HepG2 (cell line): ENCODE data around the gene WDR27. TPM values are rescaled to one million over a fixed set of nuclear protein-coding genes. Genes with fewer than 3 reads are reported as not detected.

Experiments used
- ATAC-seq: fragments of 200-7000 bp; cut with Tn5 transposase; 3 replicates; pipeline ENCODE4 v1.9.1; 2020; ENCODE audit warnings: mild to moderate bottlenecking, moderate library complexity
- BruUV-seq: library from RNA; stranded (reverse); fragments of 400-500 nt; replicated peaks from 2 replicates; lab custom pipeline; 2021; lab: Mats Ljungman, UMichigan
- CTCF ChIA-PET: fragments of 300-600 bp; formaldehyde crosslinking; extraction: SDS; loops from one replicate; lab custom pipeline; 2021; ENCODE audit warnings: low total read pairs, inconsistent platforms, low intra/inter-chr PET ratio; lab: Yijun Ruan, JAX
- POLR2A ChIA-PET: fragments of 350-600 bp; sonication (Branson Sonifier 250); formaldehyde crosslinking; loops from one replicate; lab custom pipeline; 2020; ENCODE audit warnings: antibody characterized with exemption, inconsistent platforms; lab: Yijun Ruan, JAX
- DNase-seq: peaks from one replicate; pipeline ENCODE4 v3.0.0-alpha.2; 2015; ENCODE audit warnings: low spot score
- FAIRE-seq: peaks from 3 replicates; lab custom pipeline; 2011; peaks lifted over from hg19 to GRCh38; lab: Jason Lieb, UNC
- H2AFZ ChIP-seq: one replicate; pipeline ENCODE4 v1.6.1; 2011; ENCODE audit warnings: low read length, inconsistent platforms
- H3K27ac ChIP-seq: fragments of 300-600 bp; 3 replicates; pipeline ENCODE4 v1.8.0; 2011; ENCODE audit warnings: mixed run types, mild to moderate bottlenecking, mixed read lengths, low read length, inconsistent platforms; ENCODE audit not compliant: insufficient read depth; ENCODE audit errors: extremely low read length
- H3K27me3 ChIP-seq, 2 experiments: fragments of 200-600 bp in 1 of 2; 2 replicates in 1 of 2; 3 replicates in 1 of 2; pipeline versions ENCODE4 v1.6.0 to v1.8.0; 2011; ENCODE audit warnings: low read length in 2 of 2, mild to moderate bottlenecking in 2 of 2, moderate library complexity in 2 of 2, inconsistent platforms in 1 of 2; ENCODE audit not compliant: insufficient read depth in 2 of 2, control insufficient read depth in 1 of 2
- H3K36me3 ChIP-seq, 2 experiments: fragments of 200-600 bp in 1 of 2; replicated peaks in 1 of 2; 2 replicates in 1 of 2; 3 replicates in 1 of 2; pipeline versions ENCODE4 v1.5.1 to v1.8.0; 2011; ENCODE audit warnings: low read length in 2 of 2, inconsistent platforms in 1 of 2; ENCODE audit not compliant: insufficient read depth in 2 of 2, control insufficient read depth in 1 of 2
- H3K4me1 ChIP-seq: 2 replicates; pipeline ENCODE4 v1.5.1; 2012; ENCODE audit warnings: low read length, inconsistent platforms; ENCODE audit not compliant: insufficient read depth
- H3K4me2 ChIP-seq: 2 replicates; pipeline ENCODE4 v1.6.0; 2011; ENCODE audit warnings: low read depth, low read length, inconsistent platforms
- H3K4me3 ChIP-seq, 3 experiments: fragments of 200-600 bp in 1 of 3; sonication (generic), shearing (Covaris generic) in 1 of 3; replicated peaks in 1 of 3; 2 replicates each; pipeline ENCODE4 v1.5.1; 2011 to 2016; ENCODE audit warnings: low read length in 3 of 3, inconsistent platforms in 2 of 3, low read depth in 2 of 3, mild to moderate bottlenecking in 2 of 3, control low read depth in 1 of 3, mixed read lengths in 1 of 3; ENCODE audit not compliant: insufficient read depth in 1 of 3
- H3K79me2 ChIP-seq: one replicate; pipeline ENCODE4 v1.6.1; 2011; ENCODE audit warnings: low read length, inconsistent platforms; ENCODE audit not compliant: insufficient read depth
- H3K9ac ChIP-seq: 2 replicates; pipeline ENCODE4 v1.6.0; 2011; ENCODE audit warnings: mild to moderate bottlenecking, low read depth, low read length, inconsistent platforms; ENCODE audit not compliant: insufficient read depth
- H3K9me3 ChIP-seq: 2 replicates; pipeline ENCODE4 v1.5.1; 2012; ENCODE audit warnings: mild to moderate bottlenecking, low read length
- H4K20me1 ChIP-seq: 2 replicates; pipeline ENCODE4 v1.6.0; 2011; ENCODE audit warnings: inconsistent platforms, mild to moderate bottlenecking, low read length, moderate library complexity; ENCODE audit not compliant: insufficient read depth
- ATM ChIP-seq: fragments of 450-650 bp; IDR thresholded peaks from 2 replicates; pipeline ENCODE4 v1.7.1; 2017; ENCODE audit warnings: mild to moderate bottlenecking, borderline replicate concordance
- MNT ChIP-seq: fragments of 450-650 bp; IDR thresholded peaks from 2 replicates; pipeline ENCODE4 v1.6.1; 2016
- SKIL ChIP-seq: sonication (generic); formaldehyde crosslinking; IDR thresholded peaks from 2 replicates; pipeline ENCODE4 v1.8.0; 2022; ENCODE audit warnings: missing genetic modification reagents, mild to moderate bottlenecking, moderate library complexity, borderline replicate concordance
- TCF7 ChIP-seq: sonication (generic); IDR thresholded peaks from 2 replicates; pipeline ENCODE4 v1.6.1; 2016; ENCODE audit warnings: antibody characterized with exemption, low read depth
- ZC3H4 ChIP-seq: sonication (generic); formaldehyde crosslinking; IDR thresholded peaks from 2 replicates; pipeline ENCODE4 v1.4.0; 2020; ENCODE audit warnings: missing genetic modification reagents, borderline replicate concordance
- ZNF468 ChIP-seq: sonication (generic); formaldehyde crosslinking; IDR thresholded peaks from 2 replicates; pipeline ENCODE4 v1.8.0; 2022; ENCODE audit warnings: mild to moderate bottlenecking, moderate library complexity, missing genetic modification reagents
- ZNF570 ChIP-seq: sonication (generic); formaldehyde crosslinking; IDR thresholded peaks from 2 replicates; pipeline ENCODE4 v1.4.0; 2020; ENCODE audit warnings: mild to moderate bottlenecking, missing genetic modification reagents, borderline replicate concordance
- ZNF704 ChIP-seq: sonication (generic); formaldehyde crosslinking; IDR thresholded peaks from 2 replicates; pipeline ENCODE4 v1.8.1; 2023; ENCODE audit warnings: mild to moderate bottlenecking, inconsistent platforms, moderate library complexity, missing genetic modification reagents, borderline replicate concordance
- ZNF709 ChIP-seq: sonication (generic); formaldehyde crosslinking; IDR thresholded peaks from 2 replicates; pipeline ENCODE4 v1.5.0; 2020; ENCODE audit warnings: mild to moderate bottlenecking, missing genetic modification reagents
- WGBS: methylation state at CpG from one replicate; pipeline ENCODE4 v1.1.6; 2017; ENCODE audit warnings: low lambda C conversion rate; 5-methylcytosine and 5-hydroxymethylcytosine counted together
- in situ Hi-C: cut with HindIII; loops from 2 replicates; pipeline ENCODE4 v1.10.0; 2017; ENCODE audit warnings: low pct_unique_long_range_greater_than_20kb; ENCODE audit not compliant: extremely low pct_ligation_motif_present
- intact Hi-C: fragments of 100-400 bp; cut with micrococcal nuclease; formaldehyde crosslinking; loops from one replicate; pipeline ENCODE4 v1.10.0; 2022; ENCODE audit not compliant: unreplicated experiment
- polyA plus RNA-seq, 8 experiments: library from polyadenylated mRNA; depleted of rRNA in 3 of 8; stranded (reverse) in 7 of 8; unstranded in 1 of 8; fragments of >200 nt; fragmentation: Illumina TruSeq in 4 of 8; extraction: Trizol in 4 of 8; gene quantifications; 2 replicates each; pipeline versions ENCODE4 v1.2.1 to v1.2.3, GENCODE V29; 2011 to 2016; ENCODE audit warnings: low read depth in 4 of 8, missing spikeins in 1 of 8, mixed read lengths in 1 of 8; ENCODE audit not compliant: insufficient read depth in 1 of 8
- total RNA-seq, 5 experiments: library from RNA; depleted of rRNA; stranded (reverse); fragments of >200 nt; fragmentation: Illumina TruSeq; extraction: Trizol; gene quantifications; 2 replicates each; pipeline ENCODE4 v1.2.3, GENCODE V29; 2016; ENCODE audit warnings: low read depth in 1 of 5
- TF ChIP-seq, protein P1 (sequence below): sonication (generic); formaldehyde crosslinking; IDR thresholded peaks from 2 replicates; pipeline ENCODE4 v1.5.0; 2020; ENCODE audit warnings: missing genetic modification reagents, mild to moderate bottlenecking, borderline replicate concordance
- TF ChIP-seq, protein P2 (sequence below): fragments of 450-650 bp; IDR thresholded peaks from 2 replicates; pipeline ENCODE4 v1.6.1; 2017

WDR27 gene
- total and polyA plus RNA-seq, 2 of the 13 experiments (the other 11 are each of a cell fraction or from before 2014, with no cell fraction given) = 34.1 to 80.3 TPM

DNA sequence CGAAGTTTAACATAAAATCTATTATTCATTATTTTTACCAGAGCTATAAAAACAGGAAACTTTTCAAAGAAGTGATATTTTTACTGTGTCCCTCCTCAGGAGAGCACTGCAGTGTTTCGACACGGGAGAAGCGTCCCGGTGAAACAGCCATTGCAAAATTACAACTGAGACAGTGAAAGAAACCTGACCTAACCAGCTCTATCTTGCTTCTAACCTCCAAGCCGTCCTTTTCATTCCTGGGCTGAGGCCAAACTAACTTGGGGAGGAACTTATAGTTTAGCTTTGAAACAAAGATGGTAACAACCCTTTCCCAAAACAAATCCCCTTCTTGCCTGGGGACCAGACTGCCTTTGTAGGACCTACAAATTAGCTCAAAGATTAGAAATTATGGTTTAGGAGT is 79.2 kb downstream of the WDR27 start (continued):
- no peak for TF ChIP-seq TCF7
- TF ChIP-seq ZNF704 (CRISPR knock-in tag) = no peak
- no peak for TF ChIP-seq ATM

DNA sequence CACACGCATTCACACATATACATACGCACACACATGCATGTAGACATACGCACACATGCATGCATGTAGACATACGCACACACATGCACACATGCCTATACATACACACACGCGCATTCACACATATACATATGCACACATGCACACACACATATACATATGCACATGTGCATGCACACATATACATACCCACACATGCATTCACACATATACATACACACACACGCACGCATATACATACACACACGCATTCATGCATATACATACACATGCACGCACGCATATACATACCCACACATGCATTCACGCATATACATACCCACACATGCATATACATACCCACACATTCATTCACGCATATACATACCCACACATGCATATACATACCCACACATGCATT is 80.5 kb downstream of the WDR27 start:
- no peaks in the 10 kb centered on the region for H4K20me1 ChIP-seq
- ChIA-PET CTCF (no interaction called here), POLR2A (no interaction called here)
- FAIRE-seq = no peak
- TF ChIP-seq MNT (peak; percentile 82), ZNF468 (0 out of 2 replicates have a peak, but pooled peaks have one; percentile 66), ZNF709 (CRISPR knock-in tag) (no peak), ZNF570 (no peak), SKIL (CRISPR knock-in tag) (peak; percentile 46; the same call in 1 of the 2 replicates), ZC3H4 (CRISPR knock-in tag) (no peak)
- TF ChIP-seq, protein P1, sequence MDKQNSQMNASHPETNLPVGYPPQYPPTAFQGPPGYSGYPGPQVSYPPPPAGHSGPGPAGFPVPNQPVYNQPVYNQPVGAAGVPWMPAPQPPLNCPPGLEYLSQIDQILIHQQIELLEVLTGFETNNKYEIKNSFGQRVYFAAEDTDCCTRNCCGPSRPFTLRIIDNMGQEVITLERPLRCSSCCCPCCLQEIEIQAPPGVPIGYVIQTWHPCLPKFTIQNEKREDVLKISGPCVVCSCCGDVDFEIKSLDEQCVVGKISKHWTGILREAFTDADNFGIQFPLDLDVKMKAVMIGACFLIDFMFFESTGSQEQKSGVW (CRISPR knock-in tag) = no peak
- TF ChIP-seq, protein P2, sequence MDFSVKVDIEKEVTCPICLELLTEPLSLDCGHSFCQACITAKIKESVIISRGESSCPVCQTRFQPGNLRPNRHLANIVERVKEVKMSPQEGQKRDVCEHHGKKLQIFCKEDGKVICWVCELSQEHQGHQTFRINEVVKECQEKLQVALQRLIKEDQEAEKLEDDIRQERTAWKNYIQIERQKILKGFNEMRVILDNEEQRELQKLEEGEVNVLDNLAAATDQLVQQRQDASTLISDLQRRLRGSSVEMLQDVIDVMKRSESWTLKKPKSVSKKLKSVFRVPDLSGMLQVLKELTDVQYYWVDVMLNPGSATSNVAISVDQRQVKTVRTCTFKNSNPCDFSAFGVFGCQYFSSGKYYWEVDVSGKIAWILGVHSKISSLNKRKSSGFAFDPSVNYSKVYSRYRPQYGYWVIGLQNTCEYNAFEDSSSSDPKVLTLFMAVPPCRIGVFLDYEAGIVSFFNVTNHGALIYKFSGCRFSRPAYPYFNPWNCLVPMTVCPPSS = 0 out of 2 replicates have a peak, but pooled peaks have one; percentile 33
- H3K4me3 ChIP-seq = no peak overlapping the region
- H3K27me3 ChIP-seq = no peaks in the 10 kb centered on the region
- no peak overlapping the region for H3K9ac ChIP-seq
- no peak for DNase-seq
- no TSS peak for BruUV-seq
- peaks cover 13 to 17% of the 10 kb centered on the region in 2 experiments; a peak in 4 of 5 replicates for H3K36me3 ChIP-seq
- no peak overlapping the region for H3K4me2 ChIP-seq
- WGBS = 82% methylated on average over 13 of the region's 13 CpGs
- intact Hi-C loops (no loop called here), in situ Hi-C loops (no loop called here)
- H3K27ac ChIP-seq = no peak overlapping the region
- no peak overlapping the region for H2AFZ ChIP-seq
- no peaks in the 10 kb centered on the region for H3K79me2 ChIP-seq
- no peak for ATAC-seq
- no peaks in the 10 kb centered on the region for H3K9me3 ChIP-seq
- peaks cover 20% of the 10 kb centered on the region for H3K4me1 ChIP-seq
